DOHH2 (cell line): ENCODE measurements around the gene ASXL2.
A peak's percentile ranks its signal among the peaks of the same experiment; 100 is the strongest.

Experiments
- H3F3A ChIP-seq: fragments of 200-600 bp; sonication (generic), shearing (Covaris generic); 2 replicates; pipeline ENCODE4 v1.6.0; 2016; ENCODE audit warnings: antibody characterized with exemption, mild to moderate bottlenecking; ENCODE audit not compliant: control insufficient read depth, insufficient read depth
- H3K27ac ChIP-seq: fragments of 200-600 bp; sonication (generic); 2 replicates; pipeline ENCODE4 v1.5.1; 2014; ENCODE audit warnings: low read depth, mild to moderate bottlenecking, low read length, moderate library complexity
- H3K27me3 ChIP-seq: fragments of 200-600 bp; sonication (generic); 2 replicates; pipeline ENCODE4 v1.6.1; 2014; ENCODE audit warnings: mild to moderate bottlenecking, low read length, mixed read lengths; ENCODE audit not compliant: control insufficient read depth
- H3K36me3 ChIP-seq: fragments of 200-600 bp; sonication (generic); 2 replicates; pipeline ENCODE4 v1.6.1; 2014; ENCODE audit warnings: mild to moderate bottlenecking, low read length, moderate library complexity, mixed read lengths; ENCODE audit not compliant: control insufficient read depth
- H3K4me1 ChIP-seq: fragments of 200-600 bp; sonication (generic); 2 replicates; pipeline ENCODE4 v1.6.1; 2014; ENCODE audit warnings: mild to moderate bottlenecking, low read length, mixed read lengths; ENCODE audit not compliant: control insufficient read depth
- H3K4me2 ChIP-seq: fragments of 200-600 bp; sonication (generic); 2 replicates; pipeline ENCODE4 v1.6.0; 2014; ENCODE audit warnings: mild to moderate bottlenecking, low read length, moderate library complexity
- H3K4me3 ChIP-seq: fragments of 200-600 bp; sonication (generic); 2 replicates; pipeline ENCODE4 v1.5.1; 2014; ENCODE audit warnings: mild to moderate bottlenecking, low read length, mixed read lengths
- H3K79me2 ChIP-seq: fragments of 200-600 bp; sonication (generic); 2 replicates; pipeline ENCODE4 v1.6.1; 2014; ENCODE audit warnings: mild to moderate bottlenecking, low read length, mixed read lengths; ENCODE audit not compliant: control insufficient read depth
- H3K9me2 ChIP-seq: fragments of 200-600 bp; sonication (generic); replicated peaks from 2 replicates; pipeline ENCODE4 v1.6.1; 2014; ENCODE audit warnings: mild to moderate bottlenecking, low read length, mixed read lengths; ENCODE audit not compliant: control insufficient read depth
- H3K9me3 ChIP-seq: fragments of 200-600 bp; sonication (generic); 2 replicates; pipeline ENCODE4 v1.6.1; 2014; ENCODE audit warnings: antibody characterized with exemption, low read length, mixed read lengths; ENCODE audit not compliant: control insufficient read depth, insufficient read depth
- H4K20me1 ChIP-seq: fragments of 200-600 bp; sonication (generic); 2 replicates; pipeline ENCODE4 v1.6.0; 2014; ENCODE audit warnings: low read depth, mild to moderate bottlenecking, antibody characterized with exemption, low read length, moderate library complexity; ENCODE audit not compliant: control insufficient read depth, insufficient read depth
- EZH2phosphoT487 ChIP-seq: fragments of 200-600 bp; sonication (generic); IDR thresholded peaks from 2 replicates; pipeline ENCODE4 v1.6.1; 2017; ENCODE audit warnings: borderline replicate concordance, mild to moderate bottlenecking, antibody characterized with exemption, low read length, moderate library complexity, mixed read lengths
- TF ChIP-seq, protein P1 (sequence below): fragments of 200-600 bp; sonication (generic); IDR thresholded peaks from one replicate; pipeline ENCODE4 v1.5.1; 2014; ENCODE audit warnings: antibody characterized with exemption, mild to moderate bottlenecking, low read depth, low read length; ENCODE audit not compliant: poor library complexity, severe bottlenecking

The ASXL2 gene

DNA sequence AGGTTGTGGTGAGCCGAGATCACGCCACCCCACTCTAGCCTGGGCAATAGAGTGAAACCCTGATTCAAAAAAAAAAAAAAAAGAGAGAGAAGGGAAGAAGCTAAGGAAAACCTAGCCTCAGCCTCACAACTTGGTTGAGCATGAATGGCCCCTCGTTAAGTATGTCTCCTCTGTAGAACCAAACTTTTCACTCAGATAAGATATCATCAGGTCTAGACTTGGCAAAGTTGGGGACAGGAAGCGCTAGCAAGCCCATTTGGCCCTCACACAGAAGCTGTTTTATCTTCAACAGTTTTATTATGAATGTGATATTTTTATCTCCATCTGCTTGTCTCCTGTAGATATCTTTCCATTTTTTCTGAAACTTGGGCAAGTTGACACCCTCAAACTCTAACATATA, 3.5 kb upstream of the ASXL2 start:
- Histone ChIP-seq H3K4me3 (no peak overlapping the region), H3K79me2 (peaks cover 14% of the 10 kb centered on the region), H3K9me3 (no peaks in the 10 kb centered on the region), H3K36me3 (peaks cover 5% of the 10 kb centered on the region), H4K20me1 (peaks cover under 1% of the 10 kb centered on the region; the same call in 1 of the 2 replicates), H3F3A (no peaks in the 10 kb centered on the region), H3K4me1 (peaks cover 12% of the 10 kb centered on the region), H3K27me3 (no peaks in the 10 kb centered on the region), H3K9me2 (no peaks in the 10 kb centered on the region), H3K27ac (no peak overlapping the region), H3K4me2 (no peak overlapping the region)
- TF ChIP-seq, protein P1, sequence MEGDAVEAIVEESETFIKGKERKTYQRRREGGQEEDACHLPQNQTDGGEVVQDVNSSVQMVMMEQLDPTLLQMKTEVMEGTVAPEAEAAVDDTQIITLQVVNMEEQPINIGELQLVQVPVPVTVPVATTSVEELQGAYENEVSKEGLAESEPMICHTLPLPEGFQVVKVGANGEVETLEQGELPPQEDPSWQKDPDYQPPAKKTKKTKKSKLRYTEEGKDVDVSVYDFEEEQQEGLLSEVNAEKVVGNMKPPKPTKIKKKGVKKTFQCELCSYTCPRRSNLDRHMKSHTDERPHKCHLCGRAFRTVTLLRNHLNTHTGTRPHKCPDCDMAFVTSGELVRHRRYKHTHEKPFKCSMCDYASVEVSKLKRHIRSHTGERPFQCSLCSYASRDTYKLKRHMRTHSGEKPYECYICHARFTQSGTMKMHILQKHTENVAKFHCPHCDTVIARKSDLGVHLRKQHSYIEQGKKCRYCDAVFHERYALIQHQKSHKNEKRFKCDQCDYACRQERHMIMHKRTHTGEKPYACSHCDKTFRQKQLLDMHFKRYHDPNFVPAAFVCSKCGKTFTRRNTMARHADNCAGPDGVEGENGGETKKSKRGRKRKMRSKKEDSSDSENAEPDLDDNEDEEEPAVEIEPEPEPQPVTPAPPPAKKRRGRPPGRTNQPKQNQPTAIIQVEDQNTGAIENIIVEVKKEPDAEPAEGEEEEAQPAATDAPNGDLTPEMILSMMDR, result no peak
- TF ChIP-seq EZH2phosphoT487, result no peak

DNA sequence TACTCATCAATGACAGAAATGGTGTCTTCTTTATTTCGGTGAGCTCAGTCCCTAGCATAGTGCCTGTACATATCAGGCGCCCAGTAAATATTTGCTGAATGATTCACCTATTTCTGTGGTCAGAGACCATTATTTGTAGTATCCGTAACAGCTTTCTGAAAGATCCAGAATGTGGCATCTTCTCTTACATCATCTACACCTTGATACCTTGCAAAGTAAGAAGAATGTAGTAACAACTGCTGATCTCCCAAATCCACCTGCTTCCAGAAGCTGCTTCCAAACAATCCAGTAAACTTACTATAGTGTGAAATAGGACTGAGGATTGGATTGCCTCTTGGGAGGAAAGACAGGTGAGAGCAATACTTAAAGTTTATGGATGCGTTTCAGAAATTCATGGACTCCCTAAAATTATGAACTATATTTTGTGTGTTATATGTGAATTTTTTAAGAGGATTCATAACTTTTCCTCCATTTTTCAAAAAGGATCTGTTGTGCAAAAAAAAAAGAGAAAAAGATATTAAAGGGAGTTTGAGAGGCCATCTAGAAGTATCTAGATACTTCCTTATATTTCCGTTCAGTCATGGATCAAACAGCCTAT, 945 bp upstream of the ASXL2 start:
- H4K20me1 ChIP-seq, result peaks cover 17% of the 10 kb centered on the region
- H3K27me3 ChIP-seq, result no peaks in the 10 kb centered on the region
- H3K79me2 ChIP-seq, result peaks cover 40% of the 10 kb centered on the region
- H3K4me2 ChIP-seq, result peak overlapping the region; percentile 64
- TF ChIP-seq, protein P1, result no peak
- no peak for TF ChIP-seq EZH2phosphoT487
- no peaks in the 10 kb centered on the region for H3K9me2 ChIP-seq
- peaks cover 21% of the 10 kb centered on the region for H3K36me3 ChIP-seq
- no peak overlapping the region for H3K27ac ChIP-seq
- no peaks in the 10 kb centered on the region for H3F3A ChIP-seq
- peak overlapping the region; percentile 90 for H3K4me3 ChIP-seq
- no peaks in the 10 kb centered on the region for H3K9me3 ChIP-seq
- peaks cover 23% of the 10 kb centered on the region for H3K4me1 ChIP-seq

DNA sequence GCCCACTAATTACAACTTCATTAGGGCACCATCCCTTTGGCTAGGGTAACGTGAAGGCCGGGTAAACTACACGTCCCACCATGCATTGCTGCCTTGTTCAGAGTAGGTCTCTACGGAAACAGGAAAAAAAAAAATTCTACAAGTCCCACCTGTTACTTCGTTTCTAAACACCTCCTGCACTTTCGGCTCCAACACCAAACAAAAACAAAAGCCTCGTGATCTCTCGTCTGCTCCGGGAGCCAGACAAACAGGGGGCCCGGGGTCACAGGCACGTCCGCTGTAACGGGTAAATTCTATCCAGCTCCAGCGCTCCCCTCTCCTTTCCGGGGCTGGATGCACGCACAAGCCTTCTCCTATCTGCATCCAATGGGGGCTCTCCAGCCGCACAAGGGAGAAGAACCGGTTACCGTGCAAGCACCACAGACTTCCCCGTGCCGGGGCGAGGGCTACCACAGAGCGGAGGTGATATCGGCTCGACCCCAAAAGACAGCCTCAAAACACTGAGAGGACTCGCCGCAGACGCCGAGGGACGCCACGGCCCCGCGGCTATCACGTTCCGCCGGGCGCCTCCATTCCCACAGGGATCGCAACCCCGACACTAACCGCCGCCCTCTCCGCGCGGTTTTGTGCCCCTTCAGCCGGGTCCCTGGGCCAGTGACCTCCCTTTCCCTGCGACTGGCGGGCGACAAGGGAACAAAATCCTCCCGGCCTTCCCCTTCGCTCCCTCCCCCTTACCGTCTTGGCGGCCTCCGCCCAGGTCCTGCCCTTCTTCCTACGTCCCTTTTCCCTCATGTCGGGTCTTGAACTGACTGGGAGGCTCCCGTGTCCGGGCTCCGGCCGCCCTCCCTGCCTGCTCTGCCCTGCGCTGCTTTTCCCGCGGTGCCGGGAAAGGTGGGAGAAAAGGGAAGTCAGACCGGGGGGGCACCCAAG, 591 bp downstream of the ASXL2 start:
- peak overlapping the region; percentile 75 for H3K4me2 ChIP-seq
- no peak for TF ChIP-seq EZH2phosphoT487
- TF ChIP-seq, protein P1, result no peak
- peaks cover 23% of the 10 kb centered on the region for H3K4me1 ChIP-seq
- H4K20me1 ChIP-seq, result peaks cover 18% of the 10 kb centered on the region
- H3K9me3 ChIP-seq, result no peaks in the 10 kb centered on the region
- peaks cover 55% of the 10 kb centered on the region for H3K79me2 ChIP-seq
- peak overlapping the region; percentile 62 for H3K27ac ChIP-seq
- H3K27me3 ChIP-seq, result no peaks in the 10 kb centered on the region
- no peaks in the 10 kb centered on the region for H3K9me2 ChIP-seq
- H3F3A ChIP-seq, result no peaks in the 10 kb centered on the region
- peak overlapping the region; percentile 90 for H3K4me3 ChIP-seq
- peaks cover 26% of the 10 kb centered on the region for H3K36me3 ChIP-seq
